HG02678 (cell line): ENCODE data around the gene SARM1.
A peak's percentile ranks its signal among the peaks of the same experiment; 100 is the strongest.

Experiments
- ATAC-seq: cut with Tn5 transposase; IDR thresholded peaks from one replicate; pipeline ENCODE4 v1.9.1; 2021; ENCODE audit warnings: mild to moderate bottlenecking, moderate library complexity; ENCODE audit not compliant: unreplicated experiment

Gene SARM1

GRCh38 chr17:28340374-28340773 lies 31.1 kb upstream of the SARM1 start:
- ATAC-seq: no peak

GRCh38 chr17:28341516-28341915 lies 30.0 kb upstream of the SARM1 start:
- no peak for ATAC-seq

- ATAC-seq: no peak
Observed at GRCh38 chr17:28342313-28342712, 29.2 kb upstream of the SARM1 start.

- no peak for ATAC-seq
Observed at GRCh38 chr17:28343491-28343932, 28.0 kb upstream of the SARM1 start.

- ATAC-seq: no peak
Observed at GRCh38 chr17:28344011-28344410, 27.5 kb upstream of the SARM1 start.

GRCh38 chr17:28344435-28344901 lies 27.0 kb upstream of the SARM1 start:
- ATAC-seq: no peak

GRCh38 chr17:28345419-28346198 lies 25.9 kb upstream of the SARM1 start:
- ATAC-seq: no peak

- ATAC-seq: no peak
Observed at GRCh38 chr17:28346199-28346580, 25.3 kb upstream of the SARM1 start.

GRCh38 chr17:28346746-28347246 lies 24.7 kb upstream of the SARM1 start:
- no peak for ATAC-seq

GRCh38 chr17:28347261-28347891 lies 24.1 kb upstream of the SARM1 start:
- ATAC-seq: no peak

GRCh38 chr17:28348979-28349378 lies 22.5 kb upstream of the SARM1 start:
- no peak for ATAC-seq

GRCh38 chr17:28350271-28350670 lies 21.2 kb upstream of the SARM1 start:
- no peak for ATAC-seq

- ATAC-seq: peak; percentile 96
Observed at GRCh38 chr17:28357061-28357900, 14.2 kb upstream of the SARM1 start, which contains the start of gene POLDIP2. Gene POLDIP2 (minus strand): TSS chr17:28357527. CDS start chr17:28357448, 79 bp downstream.

- no peak for ATAC-seq
Observed at GRCh38 chr17:28357901-28358197, 13.6 kb upstream of the SARM1 start.

GRCh38 chr17:28363186-28363585 lies 8.3 kb upstream of the SARM1 start:
- ATAC-seq: no peak

GRCh38 chr17:28363776-28364650 lies 7.5 kb upstream of the SARM1 start:
- no peak for ATAC-seq

GRCh38 chr17:28364665-28365363 lies 6.7 kb upstream of the SARM1 start, which contains the start of gene SEBOX:
Gene SEBOX (minus strand): TSS chr17:28365199. CDS start chr17:28365151, 48 bp downstream.
- no peak for ATAC-seq

GRCh38 chr17:28365487-28365886 lies 6.0 kb upstream of the SARM1 start:
- ATAC-seq: no peak

GRCh38 chr17:28366605-28367004 lies 4.9 kb upstream of the SARM1 start:
- no peak for ATAC-seq
